Right atrium auricular region (tissue), 2 donors: ENCODE results near the gene NOL8. TPM values are rescaled to one million over a fixed set of nuclear protein-coding genes. Genes with fewer than 3 reads are reported as not detected.
A peak's percentile ranks its signal among the peaks of the same experiment; 100 is the strongest.

Experiments used
- DNase-seq: peaks from one replicate; pipeline ENCODE4 v3.0.0-alpha.2; 2019; ENCODE audit warnings: low spot score
- H3K27ac ChIP-seq, 2 donors: fragments of 200-600 bp; sonication (generic); 1 replicate in 1 of 2; 2 replicates in 1 of 2; pipeline ENCODE4 v1.5.1; 2016 to 2019
- H3K27me3 ChIP-seq, 2 donors: fragments of 200-600 bp; sonication (generic); one replicate each; pipeline versions ENCODE4 v1.5.1 to v1.6.0; 2017 to 2019
- H3K36me3 ChIP-seq: fragments of 200-600 bp; sonication (generic); one replicate; pipeline ENCODE4 v1.5.1; 2016
- H3K4me1 ChIP-seq, 2 donors: fragments of 200-600 bp; sonication (generic); one replicate each; pipeline versions ENCODE4 v1.5.1 to v1.6.0; 2017 to 2019
- H3K4me3 ChIP-seq, 2 donors: fragments of 200-600 bp; sonication (generic); 1 replicate in 1 of 2; 2 replicates in 1 of 2; pipeline ENCODE4 v1.5.1; 2017 to 2019; ENCODE audit warnings: mild to moderate bottlenecking in 1 of 2, moderate library complexity in 1 of 2
- H3K9me3 ChIP-seq, 2 donors: fragments of 200-600 bp; sonication (generic); one replicate each; pipeline ENCODE4 v1.5.1; 2019
- total RNA-seq, 2 donors: library from RNA; depleted of rRNA; stranded (reverse); fragments of >200 nt; gene quantifications; one replicate each; pipeline ENCODE4 v1.1.0, GENCODE V29; 2016
- TF ChIP-seq, protein P1 (sequence below), 2 donors: fragments of 200-600 bp; sonication (generic); IDR thresholded peaks; one replicate each; pipeline ENCODE4 v1.5.1; 2019; ENCODE audit warnings: antibody characterized with exemption in 2 of 2

Gene NOL8
- total RNA-seq, 2 donors from 2014 or later, result 11.4 to 12.3 TPM

DNA sequence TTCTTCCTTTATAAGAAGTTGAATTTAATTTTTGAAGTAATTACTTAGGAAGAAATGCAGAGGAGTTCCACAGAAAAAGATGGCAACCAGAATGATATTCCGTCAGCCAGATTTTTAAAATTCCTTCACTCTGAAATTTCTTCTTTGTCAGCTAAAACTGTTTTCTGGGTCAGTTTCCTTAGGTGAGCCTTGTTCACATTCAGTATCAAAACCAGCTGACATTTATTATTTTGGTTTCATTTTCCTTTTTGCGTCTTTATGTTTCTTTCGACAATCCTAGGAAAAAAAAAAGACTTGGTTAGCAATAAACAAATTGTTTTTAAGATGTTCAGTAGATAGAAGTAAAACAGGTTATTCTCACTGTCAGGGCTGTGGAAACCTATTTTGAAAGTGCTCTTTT is 27.5 kb downstream of the NOL8 start:
- no peak for DNase-seq
- Histone ChIP-seq H3K36me3 (peaks cover 54% of the 10 kb centered on the region), H3K27ac (no peak overlapping the region), H3K27me3 (no peaks in the 10 kb centered on the region), H3K4me3 (no peak overlapping the region), H3K4me1 (peaks cover 0 to 11% of the 10 kb centered on the region in 2 donors), H3K9me3 (no peaks in the 10 kb centered on the region)
- TF ChIP-seq, protein P1, sequence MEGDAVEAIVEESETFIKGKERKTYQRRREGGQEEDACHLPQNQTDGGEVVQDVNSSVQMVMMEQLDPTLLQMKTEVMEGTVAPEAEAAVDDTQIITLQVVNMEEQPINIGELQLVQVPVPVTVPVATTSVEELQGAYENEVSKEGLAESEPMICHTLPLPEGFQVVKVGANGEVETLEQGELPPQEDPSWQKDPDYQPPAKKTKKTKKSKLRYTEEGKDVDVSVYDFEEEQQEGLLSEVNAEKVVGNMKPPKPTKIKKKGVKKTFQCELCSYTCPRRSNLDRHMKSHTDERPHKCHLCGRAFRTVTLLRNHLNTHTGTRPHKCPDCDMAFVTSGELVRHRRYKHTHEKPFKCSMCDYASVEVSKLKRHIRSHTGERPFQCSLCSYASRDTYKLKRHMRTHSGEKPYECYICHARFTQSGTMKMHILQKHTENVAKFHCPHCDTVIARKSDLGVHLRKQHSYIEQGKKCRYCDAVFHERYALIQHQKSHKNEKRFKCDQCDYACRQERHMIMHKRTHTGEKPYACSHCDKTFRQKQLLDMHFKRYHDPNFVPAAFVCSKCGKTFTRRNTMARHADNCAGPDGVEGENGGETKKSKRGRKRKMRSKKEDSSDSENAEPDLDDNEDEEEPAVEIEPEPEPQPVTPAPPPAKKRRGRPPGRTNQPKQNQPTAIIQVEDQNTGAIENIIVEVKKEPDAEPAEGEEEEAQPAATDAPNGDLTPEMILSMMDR (IDR thresholded peaks at IDR 0.05), result no peak

DNA sequence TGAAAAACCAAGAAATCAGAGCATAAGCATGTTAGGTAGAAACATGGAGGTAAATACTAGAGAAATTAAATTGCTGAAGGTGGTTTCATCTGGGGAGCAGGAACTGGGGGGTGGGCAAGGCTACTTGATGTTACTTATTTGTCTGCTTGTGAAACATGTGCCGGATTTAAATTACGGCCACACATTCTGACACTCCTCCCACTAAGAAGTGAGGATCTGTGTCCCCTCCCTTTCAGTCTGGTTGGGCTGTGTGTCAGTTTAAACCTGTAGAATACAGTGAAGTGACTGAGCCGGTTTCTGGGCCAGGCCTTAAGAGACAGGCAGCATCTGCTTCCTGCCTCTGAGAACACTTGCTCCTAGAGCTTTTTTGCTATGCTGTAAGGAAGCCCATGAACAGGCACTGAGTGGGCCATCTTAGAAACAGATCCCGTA is 29.3 kb downstream of the NOL8 start:
- Histone ChIP-seq H3K9me3 (no peaks in the 10 kb centered on the region), H3K36me3 (peaks cover 37% of the 10 kb centered on the region), H3K4me1 (peaks cover 0 to 18% of the 10 kb centered on the region in 2 donors), H3K27me3 (no peaks in the 10 kb centered on the region), H3K27ac (no peak overlapping the region), H3K4me3 (no peak overlapping the region)
- no peak for DNase-seq
- TF ChIP-seq, protein P1 (IDR thresholded peaks at IDR 0.05), result no peak

DNA sequence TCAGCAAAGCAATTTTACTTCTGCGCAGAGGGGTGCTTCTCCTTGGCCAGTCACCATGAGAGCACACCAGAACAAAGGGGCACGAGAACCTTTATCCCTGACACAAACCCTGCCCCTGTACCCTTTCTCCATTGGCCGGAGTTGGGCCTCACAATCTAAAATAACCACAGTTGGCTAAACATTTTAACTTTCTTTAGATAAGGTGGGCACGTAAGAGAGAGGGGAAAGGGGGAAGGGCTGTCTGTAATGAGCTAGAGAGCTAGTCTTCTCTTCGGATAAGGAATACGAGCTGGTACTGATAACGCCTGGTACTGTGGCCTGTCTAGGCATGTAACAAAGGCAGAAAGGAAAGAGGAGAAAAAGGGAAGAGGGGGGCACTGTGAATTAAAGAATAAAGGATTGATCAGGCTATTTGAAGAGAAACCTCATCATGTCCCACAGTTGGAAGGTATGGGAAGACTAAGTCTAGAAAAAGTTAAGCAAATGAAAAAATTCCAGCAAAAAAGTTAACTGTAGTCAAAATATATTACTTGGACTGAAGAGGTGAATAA is 29.8 kb downstream of the NOL8 start:
- Histone ChIP-seq H3K27me3 (no peaks in the 10 kb centered on the region), H3K4me3 (no peak overlapping the region), H3K36me3 (peaks cover 32% of the 10 kb centered on the region), H3K27ac (no peak overlapping the region), H3K9me3 (no peaks in the 10 kb centered on the region), H3K4me1 (peaks cover 0 to 18% of the 10 kb centered on the region in 2 donors)
- TF ChIP-seq, protein P1 (IDR thresholded peaks at IDR 0.05), result no peak
- DNase-seq, result no peak

GRCh38 chr9:92294297-92294676 is 30.9 kb downstream of the NOL8 start:
- Histone ChIP-seq H3K9me3 (no peaks in the 10 kb centered on the region), H3K4me3 (peak overlapping the region; percentile 69 to 93), H3K27me3 (no peaks in the 10 kb centered on the region), H3K27ac (peak overlapping the region; percentile 68 to 71), H3K36me3 (peaks cover 25% of the 10 kb centered on the region), H3K4me1 (peaks cover 0 to 18% of the 10 kb centered on the region in 2 donors)
- TF ChIP-seq, protein P1 (IDR thresholded peaks at IDR 0.05), result no peak
- no peak for DNase-seq

DNA sequence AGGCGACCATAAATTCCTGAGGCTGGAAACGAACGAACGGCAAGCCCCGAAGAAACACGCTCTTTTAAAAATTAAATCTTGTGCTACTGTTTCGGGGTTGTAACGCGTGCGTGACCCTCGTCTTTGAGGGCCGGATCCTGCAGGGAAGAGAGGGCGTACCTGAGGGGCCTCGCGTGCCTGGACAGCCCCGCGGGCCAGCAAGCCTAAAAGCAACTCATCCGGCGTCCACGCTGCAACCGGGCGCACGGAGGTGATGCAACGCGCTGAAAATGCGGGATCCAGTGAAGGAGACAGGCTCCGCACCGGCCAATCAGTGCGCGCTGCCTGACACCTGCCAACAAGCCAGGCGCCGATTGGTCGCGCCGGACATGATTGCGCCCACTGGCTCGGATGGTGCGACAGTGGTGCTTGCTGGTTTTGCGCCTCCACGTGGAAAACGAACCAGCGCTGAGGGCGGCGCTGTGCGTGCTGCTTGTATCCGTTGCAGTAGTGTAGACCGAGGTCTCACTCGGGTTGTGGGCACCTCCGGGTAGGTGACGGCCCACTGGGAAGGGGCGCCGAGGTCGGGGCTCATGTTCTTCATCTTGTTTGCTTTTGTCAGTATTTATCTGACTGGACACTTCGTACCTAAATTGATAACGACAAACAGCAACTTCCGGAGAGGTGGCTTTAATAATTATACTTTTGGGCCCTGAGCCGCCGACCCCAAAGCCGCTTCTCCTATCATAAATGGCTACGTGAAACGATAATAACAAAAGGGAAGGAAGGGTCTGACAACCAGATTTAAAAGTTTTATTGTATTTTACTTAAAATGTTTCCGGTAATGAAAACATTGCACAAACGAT is 31.5 kb downstream of the NOL8 start, which contains the start of gene IARS1:
IARS1 (minus strand) TSS at position 246 of the 845 bp plus-strand sequence. CDS start 4,278 bp downstream, outside the sequence.
- peak; percentile 100 for DNase-seq
- Histone ChIP-seq H3K27ac (peak within 1 kb of the TSS; percentile 68 to 71), H3K4me3 (peak within 1 kb of the TSS; percentile 69 to 93), H3K9me3 (no peaks in the 10 kb centered on the region), H3K27me3 (no peaks in the 10 kb centered on the region), H3K4me1 (peaks cover 0 to 18% of the 10 kb centered on the region in 2 donors), H3K36me3 (peaks cover 19% of the 10 kb centered on the region)
- TF ChIP-seq, protein P1 (IDR thresholded peaks at IDR 0.05), result peak; percentile 13 to 56
